Tibial artery (tissue), 4 donors: ENCODE measurements around the gene ZNF274.

ENCODE experiments used
- DNase-seq, 2 donors: peaks; one replicate each; pipeline ENCODE4 v3.0.0-alpha.2; 2019
- H3K27ac ChIP-seq, 2 donors: fragments of 200-600 bp; sonication (generic) in 1 of 2; 1 replicate in 1 of 2; 2 replicates in 1 of 2; pipeline ENCODE4 v1.5.1; 2018 to 2019; ENCODE audit warnings: mild to moderate bottlenecking in 1 of 2
- H3K27me3 ChIP-seq, 2 donors: fragments of 200-600 bp; sonication (generic) in 1 of 2; one replicate each; pipeline versions ENCODE4 v1.5.1 to v1.6.0; 2016 to 2019
- H3K36me3 ChIP-seq, 3 donors: fragments of 200-600 bp; sonication (generic) in 2 of 3; one replicate each; pipeline ENCODE4 v1.5.1; 2016 to 2019; ENCODE audit warnings: mild to moderate bottlenecking in 2 of 3
- H3K4me1 ChIP-seq, 4 donors: fragments of 200-600 bp; sonication (generic) in 2 of 4; 1 replicate in 3 of 4; 2 replicates in 1 of 4; pipeline ENCODE4 v1.5.1; 2016 to 2019
- H3K4me3 ChIP-seq, 2 donors: fragments of 200-600 bp; sonication (generic) in 1 of 2; 1 replicate in 1 of 2; 2 replicates in 1 of 2; pipeline ENCODE4 v1.5.1; 2018 to 2019; ENCODE audit warnings: mild to moderate bottlenecking in 2 of 2
- H3K9me3 ChIP-seq, 3 donors: fragments of 200-600 bp; sonication (generic) in 1 of 3; one replicate each; pipeline ENCODE4 v1.5.1; 2016 to 2019
- intact Hi-C: fragments of 100-400 bp; cut with DNase I; formaldehyde crosslinking; loops from one replicate; pipeline ENCODE4 v1.15.0; 2023; ENCODE audit warnings: low total_unique reads
- TF ChIP-seq, protein P1 (sequence below), 2 experiments: fragments of 200-600 bp in 1 of 2; fragments of 450-650 bp in 1 of 2; IDR thresholded peaks; one replicate each; pipeline ENCODE4 v1.5.1; 2017 to 2019; ENCODE audit warnings: antibody characterized with exemption in 2 of 2, mild to moderate bottlenecking in 1 of 2, moderate library complexity in 1 of 2

ZNF274 gene

GRCh38 chr19:58196901-58197616, 14.2 kb downstream of the ZNF274 start:
- TF ChIP-seq, protein P1, sequence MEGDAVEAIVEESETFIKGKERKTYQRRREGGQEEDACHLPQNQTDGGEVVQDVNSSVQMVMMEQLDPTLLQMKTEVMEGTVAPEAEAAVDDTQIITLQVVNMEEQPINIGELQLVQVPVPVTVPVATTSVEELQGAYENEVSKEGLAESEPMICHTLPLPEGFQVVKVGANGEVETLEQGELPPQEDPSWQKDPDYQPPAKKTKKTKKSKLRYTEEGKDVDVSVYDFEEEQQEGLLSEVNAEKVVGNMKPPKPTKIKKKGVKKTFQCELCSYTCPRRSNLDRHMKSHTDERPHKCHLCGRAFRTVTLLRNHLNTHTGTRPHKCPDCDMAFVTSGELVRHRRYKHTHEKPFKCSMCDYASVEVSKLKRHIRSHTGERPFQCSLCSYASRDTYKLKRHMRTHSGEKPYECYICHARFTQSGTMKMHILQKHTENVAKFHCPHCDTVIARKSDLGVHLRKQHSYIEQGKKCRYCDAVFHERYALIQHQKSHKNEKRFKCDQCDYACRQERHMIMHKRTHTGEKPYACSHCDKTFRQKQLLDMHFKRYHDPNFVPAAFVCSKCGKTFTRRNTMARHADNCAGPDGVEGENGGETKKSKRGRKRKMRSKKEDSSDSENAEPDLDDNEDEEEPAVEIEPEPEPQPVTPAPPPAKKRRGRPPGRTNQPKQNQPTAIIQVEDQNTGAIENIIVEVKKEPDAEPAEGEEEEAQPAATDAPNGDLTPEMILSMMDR (IDR thresholded peaks at IDR 0.05), result no peak
- intact Hi-C loops, result no loop called here

GRCh38 chr19:58203814-58204475, 21.1 kb downstream of the ZNF274 start:
- TF ChIP-seq, protein P1 (IDR thresholded peaks at IDR 0.05), result no peak
- intact Hi-C loops, result no loop called here
- peaks cover 98 to 100% (median 98%) of the 10 kb centered on the region in 3 donors for H3K36me3 ChIP-seq
- DNase-seq, result no peak
- H3K9me3 ChIP-seq, result peaks cover 71 to 100% (median 100%) of the 10 kb centered on the region in 3 donors
- no peaks in the 10 kb centered on the region for H3K27me3 ChIP-seq
- no peak overlapping the region for H3K27ac ChIP-seq
- H3K4me3 ChIP-seq, result no peak overlapping the region
- no peaks in the 10 kb centered on the region for H3K4me1 ChIP-seq

More at GRCh38 chr19:58196901-58197616, 14.2 kb downstream of the ZNF274 start:
- H3K27me3 ChIP-seq, result no peaks in the 10 kb centered on the region
- H3K36me3 ChIP-seq, result peaks cover 100% of the 10 kb centered on the region in 3 donors
- no peak for DNase-seq
- no peaks in the 10 kb centered on the region for H3K4me1 ChIP-seq
- no peak overlapping the region for H3K27ac ChIP-seq
- H3K4me3 ChIP-seq, result no peak overlapping the region
- H3K9me3 ChIP-seq, result peaks cover 55 to 100% (median 99%) of the 10 kb centered on the region in 3 donors

DNA sequence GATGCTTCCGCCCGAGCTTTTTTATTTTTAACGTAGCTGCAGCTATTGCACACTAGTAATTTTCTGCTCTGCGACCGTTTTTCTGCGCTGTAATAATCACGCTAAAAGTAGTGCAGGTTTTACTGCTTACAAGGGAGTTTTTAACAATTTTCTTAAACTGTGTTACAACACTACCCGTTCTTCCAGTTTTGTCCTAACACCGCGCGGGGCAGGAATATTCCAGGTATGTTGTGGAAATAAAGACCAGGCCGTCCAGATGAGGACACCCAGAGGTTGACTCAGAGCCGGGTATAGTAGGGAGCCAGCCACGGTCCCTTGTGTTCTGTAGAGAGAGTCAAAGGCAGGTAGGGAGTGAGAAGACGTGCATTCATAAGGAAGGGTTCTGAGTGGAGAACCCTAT, 21.7 kb downstream of the ZNF274 start:
- H3K4me3 ChIP-seq, result no peak overlapping the region
- DNase-seq, result no peak
- H3K27ac ChIP-seq, result no peak overlapping the region
- TF ChIP-seq, protein P1 (IDR thresholded peaks at IDR 0.05), result no peak
- H3K27me3 ChIP-seq, result no peaks in the 10 kb centered on the region
- H3K36me3 ChIP-seq, result peaks cover 98 to 100% (median 98%) of the 10 kb centered on the region in 3 donors
- intact Hi-C loops, result no loop called here
- H3K4me1 ChIP-seq, result no peaks in the 10 kb centered on the region
- H3K9me3 ChIP-seq, result peaks cover 76 to 100% (median 100%) of the 10 kb centered on the region in 3 donors

DNA sequence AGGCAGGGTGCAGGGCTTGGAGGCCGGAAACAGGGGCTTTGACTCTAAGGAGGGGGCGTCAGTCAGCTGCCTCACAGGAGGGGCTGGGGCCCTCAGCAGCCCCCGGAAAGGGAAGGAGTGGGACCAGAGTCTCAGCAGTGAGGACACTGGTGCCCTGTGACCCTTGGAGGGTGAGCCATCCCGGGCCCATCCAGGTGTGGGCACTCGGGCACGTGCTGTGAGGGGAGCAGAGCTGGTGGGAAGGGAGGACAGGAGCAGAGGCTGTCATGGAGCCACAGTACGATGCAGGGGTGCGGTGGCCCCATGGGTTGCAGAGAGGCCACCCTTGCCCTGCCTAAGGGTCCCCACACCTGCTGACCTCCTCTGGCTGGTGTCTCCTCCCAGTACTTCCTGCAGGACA, 26.7 kb downstream of the ZNF274 start:
- peaks cover 67 to 100% (median 100%) of the 10 kb centered on the region in 3 donors for H3K9me3 ChIP-seq
- no peaks in the 10 kb centered on the region for H3K4me1 ChIP-seq
- TF ChIP-seq, protein P1 (IDR thresholded peaks at IDR 0.05), result no peak
- H3K4me3 ChIP-seq, result no peak overlapping the region
- no peak overlapping the region for H3K27ac ChIP-seq
- intact Hi-C loops, result no loop called here
- no peaks in the 10 kb centered on the region for H3K27me3 ChIP-seq
- DNase-seq, result no peak
- peaks cover 95 to 99% (median 97%) of the 10 kb centered on the region in 3 donors for H3K36me3 ChIP-seq

- Histone ChIP-seq H3K4me1 (no peaks in the 10 kb centered on the region), H3K27ac (no peak overlapping the region), H3K4me3 (no peak overlapping the region), H3K27me3 (no peaks in the 10 kb centered on the region), H3K9me3 (peaks cover 67 to 100% (median 99%) of the 10 kb centered on the region in 3 donors), H3K36me3 (peaks cover 66 to 75% (median 75%) of the 10 kb centered on the region in 3 donors)
- TF ChIP-seq, protein P1 (IDR thresholded peaks at IDR 0.05), result no peak
- intact Hi-C loops, result no loop called here
- no peak for DNase-seq
Observed at GRCh38 chr19:58212336-58213074, 29.6 kb downstream of the ZNF274 start.
